HepG2 (cell line): ENCODE results near the gene RPL26. TPM values are rescaled to one million over a fixed set of nuclear protein-coding genes. Genes with fewer than 3 reads are reported as not detected.

Source experiments
- BRCA1 ChIP-seq: sonication (generic); formaldehyde crosslinking; IDR thresholded peaks from 2 replicates; pipeline ENCODE4 v1.4.0; 2020; ENCODE audit warnings: missing genetic modification reagents
- GFI1 ChIP-seq: sonication (generic); formaldehyde crosslinking; IDR thresholded peaks from 2 replicates; pipeline ENCODE4 v1.5.0; 2020; ENCODE audit warnings: missing genetic modification reagents, mild to moderate bottlenecking, borderline replicate concordance
- HIVEP1 ChIP-seq: sonication (generic); formaldehyde crosslinking; IDR thresholded peaks from 2 replicates; pipeline ENCODE4 v1.4.0; 2020; ENCODE audit warnings: mild to moderate bottlenecking, missing genetic modification reagents
- POGZ ChIP-seq: sonication (generic); formaldehyde crosslinking; IDR thresholded peaks from 2 replicates; pipeline ENCODE4 v1.4.0; 2020; ENCODE audit warnings: mild to moderate bottlenecking, missing genetic modification reagents
- WIZ ChIP-seq: sonication (generic); formaldehyde crosslinking; IDR thresholded peaks from 2 replicates; pipeline ENCODE4 v1.5.1; 2020; ENCODE audit warnings: mild to moderate bottlenecking, missing genetic modification reagents
- ZMYM3 ChIP-seq: sonication (generic); formaldehyde crosslinking; IDR thresholded peaks from 2 replicates; pipeline ENCODE4 v1.5.1; 2020; ENCODE audit warnings: mild to moderate bottlenecking, missing genetic modification reagents
- ZNF543 ChIP-seq: sonication (generic); formaldehyde crosslinking; IDR thresholded peaks from 2 replicates; pipeline ENCODE4 v1.4.0; 2020; ENCODE audit warnings: mild to moderate bottlenecking, missing genetic modification reagents
- ZNF558 ChIP-seq: sonication (generic); formaldehyde crosslinking; IDR thresholded peaks from 2 replicates; pipeline ENCODE4 v1.9.0; 2022; ENCODE audit warnings: mild to moderate bottlenecking, missing genetic modification reagents, borderline replicate concordance
- ZNF713 ChIP-seq: sonication (generic); formaldehyde crosslinking; IDR thresholded peaks from 2 replicates; pipeline ENCODE4 v1.4.0; 2020; ENCODE audit warnings: mild to moderate bottlenecking, missing genetic modification reagents
- polyA plus RNA-seq, 8 experiments: library from polyadenylated mRNA; depleted of rRNA in 3 of 8; stranded (reverse) in 7 of 8; unstranded in 1 of 8; fragments of >200 nt; fragmentation: Illumina TruSeq in 4 of 8; extraction: Trizol in 4 of 8; gene quantifications; 2 replicates each; pipeline versions ENCODE4 v1.2.1 to v1.2.3, GENCODE V29; 2011 to 2016; ENCODE audit warnings: low read depth in 4 of 8, missing spikeins in 1 of 8, mixed read lengths in 1 of 8; ENCODE audit not compliant: insufficient read depth in 1 of 8
- total RNA-seq, 5 experiments: library from RNA; depleted of rRNA; stranded (reverse); fragments of >200 nt; fragmentation: Illumina TruSeq; extraction: Trizol; gene quantifications; 2 replicates each; pipeline ENCODE4 v1.2.3, GENCODE V29; 2016; ENCODE audit warnings: low read depth in 1 of 5
- TF ChIP-seq, protein P1 (sequence below): sonication (generic); formaldehyde crosslinking; IDR thresholded peaks from 2 replicates; pipeline ENCODE4 v1.5.0; 2020; ENCODE audit warnings: mild to moderate bottlenecking, missing genetic modification reagents, borderline replicate concordance
- TF ChIP-seq, protein P2 (sequence below): sonication (generic); formaldehyde crosslinking; IDR thresholded peaks from 2 replicates; pipeline ENCODE4 v1.4.0; 2020; ENCODE audit warnings: missing genetic modification reagents
- TF ChIP-seq, protein P3 (sequence below): IDR thresholded peaks from 2 replicates; pipeline ENCODE4 v1.6.1; 2012; ENCODE audit warnings: low read length, improper control_type of control experiment
- TF ChIP-seq, protein P4 (sequence below): sonication (generic); formaldehyde crosslinking; IDR thresholded peaks from 2 replicates; pipeline ENCODE4 v1.5.0; 2020; ENCODE audit warnings: mild to moderate bottlenecking, missing genetic modification reagents
- TF ChIP-seq, protein P5 (sequence below): sonication (generic); formaldehyde crosslinking; IDR thresholded peaks from 2 replicates; pipeline ENCODE4 v1.5.1; 2020; ENCODE audit warnings: missing genetic modification reagents, mild to moderate bottlenecking, borderline replicate concordance
- TF ChIP-seq, protein P6 (sequence below): sonication (generic); formaldehyde crosslinking; IDR thresholded peaks from 2 replicates; pipeline ENCODE4 v1.4.0; 2020; ENCODE audit warnings: missing genetic modification reagents

Gene RPL26
- total and polyA plus RNA-seq, 2 of the 13 experiments (the other 11 are each of a cell fraction or from before 2014, with no cell fraction given) = 2,817 to 3,529 TPM

DNA sequence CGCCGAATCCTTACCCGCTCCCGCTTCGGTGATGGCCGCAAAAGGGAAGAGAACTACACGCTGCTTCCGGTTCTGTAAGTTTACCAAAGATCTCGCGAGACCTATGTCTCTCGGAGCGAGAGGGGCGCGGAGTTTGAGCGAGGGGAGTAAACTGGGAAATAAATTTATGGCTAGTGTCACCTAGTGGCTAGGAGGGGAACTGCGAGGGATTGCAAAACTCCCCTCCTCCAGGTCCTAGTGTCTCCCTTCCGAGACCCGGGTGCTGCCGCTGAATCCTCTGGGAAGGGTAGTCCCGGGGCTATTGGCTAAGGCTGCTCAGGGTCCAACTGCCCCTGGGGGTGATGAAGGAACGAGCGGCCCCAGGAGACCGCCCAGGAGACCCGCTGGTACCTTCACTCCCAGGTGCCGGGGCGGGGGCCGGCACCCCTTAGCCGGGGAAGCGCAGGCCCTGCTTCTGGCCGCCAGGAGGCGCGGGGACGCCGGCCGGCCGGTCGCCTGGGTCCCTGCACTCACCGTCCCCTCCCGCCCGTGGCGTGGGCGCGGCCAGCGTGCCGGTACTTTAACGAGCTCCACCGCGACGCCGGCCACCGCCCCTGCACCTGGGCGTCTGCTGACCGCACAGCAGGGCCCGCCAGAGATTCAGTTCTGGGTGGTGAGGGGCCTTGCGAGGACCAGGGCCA, at the start of gene RPL26 (continued):
- TF ChIP-seq, protein P1, sequence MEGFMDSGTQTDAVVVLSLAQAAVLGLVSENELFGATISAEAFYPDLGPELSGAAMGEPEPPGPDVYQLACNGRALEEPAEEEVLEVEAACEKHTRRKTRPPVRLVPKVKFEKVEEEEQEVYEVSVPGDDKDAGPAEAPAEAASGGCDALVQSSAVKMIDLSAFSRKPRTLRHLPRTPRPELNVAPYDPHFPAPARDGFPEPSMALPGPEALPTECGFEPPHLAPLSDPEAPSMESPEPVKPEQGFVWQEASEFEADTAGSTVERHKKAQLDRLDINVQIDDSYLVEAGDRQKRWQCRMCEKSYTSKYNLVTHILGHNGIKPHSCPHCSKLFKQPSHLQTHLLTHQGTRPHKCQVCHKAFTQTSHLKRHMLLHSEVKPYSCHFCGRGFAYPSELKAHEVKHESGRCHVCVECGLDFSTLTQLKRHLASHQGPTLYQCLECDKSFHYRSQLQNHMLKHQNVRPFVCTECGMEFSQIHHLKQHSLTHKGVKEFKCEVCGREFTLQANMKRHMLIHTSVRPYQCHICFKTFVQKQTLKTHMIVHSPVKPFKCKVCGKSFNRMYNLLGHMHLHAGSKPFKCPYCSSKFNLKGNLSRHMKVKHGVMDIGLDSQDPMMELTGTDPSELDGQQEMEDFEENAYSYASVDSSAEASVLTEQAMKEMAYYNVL = no peak
- TF ChIP-seq POGZ (CRISPR knock-in tag) = peak; percentile 86
- TF ChIP-seq ZMYM3 = no peak; the same call in none of the 2 replicates
- TF ChIP-seq GFI1 = 0 out of 2 replicates have a peak, but pooled peaks have one; percentile 8
- TF ChIP-seq WIZ (CRISPR knock-in tag) = peak; percentile 76; the same call in 1 of the 2 replicates
- TF ChIP-seq, protein P2, sequence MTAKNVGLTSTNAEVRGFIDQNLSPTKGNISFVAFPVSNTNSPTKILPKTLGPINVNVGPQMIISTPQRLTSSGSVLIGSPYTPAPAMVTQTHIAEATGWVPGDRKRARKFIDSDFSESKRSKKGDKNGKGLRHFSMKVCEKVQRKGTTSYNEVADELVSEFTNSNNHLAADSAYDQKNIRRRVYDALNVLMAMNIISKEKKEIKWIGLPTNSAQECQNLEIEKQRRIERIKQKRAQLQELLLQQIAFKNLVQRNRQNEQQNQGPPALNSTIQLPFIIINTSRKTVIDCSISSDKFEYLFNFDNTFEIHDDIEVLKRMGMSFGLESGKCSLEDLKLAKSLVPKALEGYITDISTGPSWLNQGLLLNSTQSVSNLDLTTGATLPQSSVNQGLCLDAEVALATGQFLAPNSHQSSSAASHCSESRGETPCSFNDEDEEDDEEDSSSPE (CRISPR knock-in tag) = peak; percentile 68
- TF ChIP-seq ZNF558 (CRISPR knock-in tag) = no peak; the same call in 1 of the 2 replicates
- TF ChIP-seq ZNF713 (CRISPR knock-in tag) = no peak
- no peak for TF ChIP-seq BRCA1 (CRISPR knock-in tag)
- no peak for TF ChIP-seq ZNF543
- TF ChIP-seq, protein P3, sequence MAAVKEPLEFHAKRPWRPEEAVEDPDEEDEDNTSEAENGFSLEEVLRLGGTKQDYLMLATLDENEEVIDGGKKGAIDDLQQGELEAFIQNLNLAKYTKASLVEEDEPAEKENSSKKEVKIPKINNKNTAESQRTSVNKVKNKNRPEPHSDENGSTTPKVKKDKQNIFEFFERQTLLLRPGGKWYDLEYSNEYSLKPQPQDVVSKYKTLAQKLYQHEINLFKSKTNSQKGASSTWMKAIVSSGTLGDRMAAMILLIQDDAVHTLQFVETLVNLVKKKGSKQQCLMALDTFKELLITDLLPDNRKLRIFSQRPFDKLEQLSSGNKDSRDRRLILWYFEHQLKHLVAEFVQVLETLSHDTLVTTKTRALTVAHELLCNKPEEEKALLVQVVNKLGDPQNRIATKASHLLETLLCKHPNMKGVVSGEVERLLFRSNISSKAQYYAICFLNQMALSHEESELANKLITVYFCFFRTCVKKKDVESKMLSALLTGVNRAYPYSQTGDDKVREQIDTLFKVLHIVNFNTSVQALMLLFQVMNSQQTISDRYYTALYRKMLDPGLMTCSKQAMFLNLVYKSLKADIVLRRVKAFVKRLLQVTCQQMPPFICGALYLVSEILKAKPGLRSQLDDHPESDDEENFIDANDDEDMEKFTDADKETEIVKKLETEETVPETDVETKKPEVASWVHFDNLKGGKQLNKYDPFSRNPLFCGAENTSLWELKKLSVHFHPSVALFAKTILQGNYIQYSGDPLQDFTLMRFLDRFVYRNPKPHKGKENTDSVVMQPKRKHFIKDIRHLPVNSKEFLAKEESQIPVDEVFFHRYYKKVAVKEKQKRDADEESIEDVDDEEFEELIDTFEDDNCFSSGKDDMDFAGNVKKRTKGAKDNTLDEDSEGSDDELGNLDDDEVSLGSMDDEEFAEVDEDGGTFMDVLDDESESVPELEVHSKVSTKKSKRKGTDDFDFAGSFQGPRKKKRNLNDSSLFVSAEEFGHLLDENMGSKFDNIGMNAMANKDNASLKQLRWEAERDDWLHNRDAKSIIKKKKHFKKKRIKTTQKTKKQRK = no peak
- TF ChIP-seq, protein P4, sequence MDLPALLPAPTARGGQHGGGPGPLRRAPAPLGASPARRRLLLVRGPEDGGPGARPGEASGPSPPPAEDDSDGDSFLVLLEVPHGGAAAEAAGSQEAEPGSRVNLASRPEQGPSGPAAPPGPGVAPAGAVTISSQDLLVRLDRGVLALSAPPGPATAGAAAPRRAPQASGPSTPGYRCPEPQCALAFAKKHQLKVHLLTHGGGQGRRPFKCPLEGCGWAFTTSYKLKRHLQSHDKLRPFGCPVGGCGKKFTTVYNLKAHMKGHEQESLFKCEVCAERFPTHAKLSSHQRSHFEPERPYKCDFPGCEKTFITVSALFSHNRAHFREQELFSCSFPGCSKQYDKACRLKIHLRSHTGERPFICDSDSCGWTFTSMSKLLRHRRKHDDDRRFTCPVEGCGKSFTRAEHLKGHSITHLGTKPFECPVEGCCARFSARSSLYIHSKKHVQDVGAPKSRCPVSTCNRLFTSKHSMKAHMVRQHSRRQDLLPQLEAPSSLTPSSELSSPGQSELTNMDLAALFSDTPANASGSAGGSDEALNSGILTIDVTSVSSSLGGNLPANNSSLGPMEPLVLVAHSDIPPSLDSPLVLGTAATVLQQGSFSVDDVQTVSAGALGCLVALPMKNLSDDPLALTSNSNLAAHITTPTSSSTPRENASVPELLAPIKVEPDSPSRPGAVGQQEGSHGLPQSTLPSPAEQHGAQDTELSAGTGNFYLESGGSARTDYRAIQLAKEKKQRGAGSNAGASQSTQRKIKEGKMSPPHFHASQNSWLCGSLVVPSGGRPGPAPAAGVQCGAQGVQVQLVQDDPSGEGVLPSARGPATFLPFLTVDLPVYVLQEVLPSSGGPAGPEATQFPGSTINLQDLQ (CRISPR knock-in tag) = no peak
- TF ChIP-seq HIVEP1 (CRISPR knock-in tag) = peak; percentile 2; the same call in 1 of the 2 replicates
- TF ChIP-seq, protein P5, sequence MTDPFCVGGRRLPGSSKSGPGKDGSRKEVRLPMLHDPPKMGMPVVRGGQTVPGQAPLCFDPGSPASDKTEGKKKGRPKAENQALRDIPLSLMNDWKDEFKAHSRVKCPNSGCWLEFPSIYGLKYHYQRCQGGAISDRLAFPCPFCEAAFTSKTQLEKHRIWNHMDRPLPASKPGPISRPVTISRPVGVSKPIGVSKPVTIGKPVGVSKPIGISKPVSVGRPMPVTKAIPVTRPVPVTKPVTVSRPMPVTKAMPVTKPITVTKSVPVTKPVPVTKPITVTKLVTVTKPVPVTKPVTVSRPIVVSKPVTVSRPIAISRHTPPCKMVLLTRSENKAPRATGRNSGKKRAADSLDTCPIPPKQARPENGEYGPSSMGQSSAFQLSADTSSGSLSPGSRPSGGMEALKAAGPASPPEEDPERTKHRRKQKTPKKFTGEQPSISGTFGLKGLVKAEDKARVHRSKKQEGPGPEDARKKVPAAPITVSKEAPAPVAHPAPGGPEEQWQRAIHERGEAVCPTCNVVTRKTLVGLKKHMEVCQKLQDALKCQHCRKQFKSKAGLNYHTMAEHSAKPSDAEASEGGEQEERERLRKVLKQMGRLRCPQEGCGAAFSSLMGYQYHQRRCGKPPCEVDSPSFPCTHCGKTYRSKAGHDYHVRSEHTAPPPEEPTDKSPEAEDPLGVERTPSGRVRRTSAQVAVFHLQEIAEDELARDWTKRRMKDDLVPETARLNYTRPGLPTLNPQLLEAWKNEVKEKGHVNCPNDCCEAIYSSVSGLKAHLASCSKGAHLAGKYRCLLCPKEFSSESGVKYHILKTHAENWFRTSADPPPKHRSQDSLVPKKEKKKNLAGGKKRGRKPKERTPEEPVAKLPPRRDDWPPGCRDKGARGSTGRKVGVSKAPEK (CRISPR knock-in tag) = no peak
- TF ChIP-seq, protein P6, sequence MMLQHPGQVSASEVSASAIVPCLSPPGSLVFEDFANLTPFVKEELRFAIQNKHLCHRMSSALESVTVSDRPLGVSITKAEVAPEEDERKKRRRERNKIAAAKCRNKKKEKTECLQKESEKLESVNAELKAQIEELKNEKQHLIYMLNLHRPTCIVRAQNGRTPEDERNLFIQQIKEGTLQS = 0 out of 2 replicates have a peak, but pooled peaks have one; percentile 43
